ENCODE results near the gene DDX43.
"Not testable (repeated sequence)": the region's sequence is repeated elsewhere in the genome, so short reads cannot be mapped to it uniquely, and the experiment has no call there.

The DDX43 gene

DNA sequence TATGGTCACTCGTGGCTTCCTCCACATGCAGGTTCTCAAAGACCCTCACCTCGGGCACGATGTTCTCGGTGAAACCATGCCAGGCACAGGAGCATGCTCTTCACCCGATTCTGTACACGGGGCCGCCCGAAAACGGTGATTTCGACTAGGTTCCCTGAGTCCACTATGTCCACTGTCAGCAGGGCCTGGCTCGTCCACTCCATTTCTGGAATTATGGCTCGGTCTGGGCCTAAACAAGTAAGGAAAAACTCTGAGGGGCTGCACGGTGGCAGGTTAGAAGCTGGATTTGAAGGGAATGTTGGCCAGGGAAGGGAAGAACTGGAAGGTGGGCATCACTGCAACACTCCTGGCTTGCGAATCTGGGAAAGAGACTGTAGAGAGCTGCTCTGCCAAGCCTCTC, 25.5 kb upstream of the DDX43 start:
- no peak overlapping the region for H3K27ac Mint-ChIP-seq
- TF ChIP-seq, protein P1, sequence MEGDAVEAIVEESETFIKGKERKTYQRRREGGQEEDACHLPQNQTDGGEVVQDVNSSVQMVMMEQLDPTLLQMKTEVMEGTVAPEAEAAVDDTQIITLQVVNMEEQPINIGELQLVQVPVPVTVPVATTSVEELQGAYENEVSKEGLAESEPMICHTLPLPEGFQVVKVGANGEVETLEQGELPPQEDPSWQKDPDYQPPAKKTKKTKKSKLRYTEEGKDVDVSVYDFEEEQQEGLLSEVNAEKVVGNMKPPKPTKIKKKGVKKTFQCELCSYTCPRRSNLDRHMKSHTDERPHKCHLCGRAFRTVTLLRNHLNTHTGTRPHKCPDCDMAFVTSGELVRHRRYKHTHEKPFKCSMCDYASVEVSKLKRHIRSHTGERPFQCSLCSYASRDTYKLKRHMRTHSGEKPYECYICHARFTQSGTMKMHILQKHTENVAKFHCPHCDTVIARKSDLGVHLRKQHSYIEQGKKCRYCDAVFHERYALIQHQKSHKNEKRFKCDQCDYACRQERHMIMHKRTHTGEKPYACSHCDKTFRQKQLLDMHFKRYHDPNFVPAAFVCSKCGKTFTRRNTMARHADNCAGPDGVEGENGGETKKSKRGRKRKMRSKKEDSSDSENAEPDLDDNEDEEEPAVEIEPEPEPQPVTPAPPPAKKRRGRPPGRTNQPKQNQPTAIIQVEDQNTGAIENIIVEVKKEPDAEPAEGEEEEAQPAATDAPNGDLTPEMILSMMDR (IDR thresholded peaks at IDR 0.05): no peak
- DNase-seq: no peak
- H3K9me3 Mint-ChIP-seq: peaks cover 31% of the 10 kb centered on the region
- peaks cover 4% of the 10 kb centered on the region for H3K27me3 Mint-ChIP-seq (ENCODE audit: low read depth, poor library complexity)
- no peaks in the 10 kb centered on the region for H3K36me3 Mint-ChIP-seq (ENCODE audit: low read depth)
- H3K4me3 Mint-ChIP-seq: no peak overlapping the region
- no peaks in the 10 kb centered on the region for H3K4me1 Mint-ChIP-seq

DNA sequence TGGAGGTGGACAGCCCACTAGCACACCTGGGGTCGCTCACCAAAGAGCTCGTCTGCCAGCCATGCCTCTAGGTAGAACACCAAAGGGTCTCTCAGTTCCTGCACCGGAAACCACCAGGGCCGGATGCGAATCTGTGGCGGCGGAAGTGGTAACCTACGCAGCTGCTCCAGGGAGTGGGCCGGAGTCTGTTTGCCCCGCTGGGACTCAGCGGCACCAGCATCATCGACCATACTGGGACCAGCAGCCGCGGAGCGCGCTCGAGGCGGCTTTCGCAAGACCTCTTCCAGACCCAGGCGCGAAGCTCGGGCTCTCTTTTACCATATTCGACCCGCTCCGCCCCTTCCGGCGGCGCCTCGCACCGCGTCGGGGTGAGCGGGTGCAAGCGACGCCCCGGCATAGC, 25.1 kb upstream of the DDX43 start, which contains the start of gene OOEP:
Gene OOEP (minus strand): TSS at position 335 of the 400 bp plus-strand sequence. CDS start 105 bp downstream, at position 230.
- Mint-ChIP-seq H3K27me3 (ENCODE audit: low read depth, poor library complexity) (peaks cover 4% of the 10 kb centered on the region), H3K9me3 (peaks cover 31% of the 10 kb centered on the region), H3K27ac (no peak within 1 kb of the TSS), H3K4me1 (no peaks in the 10 kb centered on the region), H3K36me3 (ENCODE audit: low read depth) (no peaks in the 10 kb centered on the region), H3K4me3 (no peak within 1 kb of the TSS)
- no peak for DNase-seq
- TF ChIP-seq, protein P1 (IDR thresholded peaks at IDR 0.05): no peak

DNA sequence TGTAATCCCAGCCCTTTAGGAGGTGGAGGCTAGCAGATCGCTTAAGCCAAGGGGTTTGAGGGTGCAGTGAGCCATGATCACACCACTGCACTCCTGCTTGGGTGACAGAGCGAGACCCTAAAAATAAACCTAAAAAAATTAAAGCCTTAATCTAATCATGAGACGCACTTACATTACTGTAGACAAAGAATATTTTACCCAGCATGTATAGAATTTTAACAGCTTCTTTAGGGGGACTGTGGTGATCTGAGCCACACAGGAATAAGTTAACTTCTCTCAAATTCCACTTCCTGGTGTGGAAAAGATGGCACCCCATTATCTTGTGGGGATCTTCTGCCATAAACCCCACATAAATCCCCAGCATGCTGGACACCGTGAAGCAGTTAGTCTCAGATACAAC, 22.6 kb upstream of the DDX43 start:
- Mint-ChIP-seq H3K9me3 (peaks cover 27% of the 10 kb centered on the region), H3K36me3 (ENCODE audit: low read depth) (no peaks in the 10 kb centered on the region), H3K27me3 (ENCODE audit: low read depth, poor library complexity) (peaks cover 7% of the 10 kb centered on the region), H3K4me1 (peaks cover 3% of the 10 kb centered on the region), H3K4me3 (no peak overlapping the region), H3K27ac (no peak overlapping the region)
- TF ChIP-seq, protein P1 (IDR thresholded peaks at IDR 0.05): no peak
- DNase-seq: no peak

- no peaks in the 10 kb centered on the region for H3K36me3 Mint-ChIP-seq (ENCODE audit: low read depth)
- no peak overlapping the region for H3K27ac Mint-ChIP-seq
- H3K9me3 Mint-ChIP-seq: peaks cover 27% of the 10 kb centered on the region
- H3K4me1 Mint-ChIP-seq: peaks cover 8% of the 10 kb centered on the region
- no peak for DNase-seq
- TF ChIP-seq, protein P1 (IDR thresholded peaks at IDR 0.05): no peak
- no peak overlapping the region for H3K4me3 Mint-ChIP-seq
- peaks cover 7% of the 10 kb centered on the region for H3K27me3 Mint-ChIP-seq (ENCODE audit: low read depth, poor library complexity)
Measured at GRCh38 chr6:73372516-73372915, 22.1 kb upstream of the DDX43 start.

GRCh38 chr6:73375216-73375615, 19.4 kb upstream of the DDX43 start:
- DNase-seq: no peak
- H3K4me1 Mint-ChIP-seq: peaks cover 8% of the 10 kb centered on the region
- H3K36me3 Mint-ChIP-seq (ENCODE audit: low read depth): no peaks in the 10 kb centered on the region
- H3K27me3 Mint-ChIP-seq (ENCODE audit: low read depth, poor library complexity): peaks cover 4% of the 10 kb centered on the region
- H3K9me3 Mint-ChIP-seq: peaks cover 24% of the 10 kb centered on the region
- H3K27ac Mint-ChIP-seq: no peak overlapping the region
- TF ChIP-seq, protein P1 (IDR thresholded peaks at IDR 0.05): no peak
- no peak overlapping the region for H3K4me3 Mint-ChIP-seq

- H3K9me3 Mint-ChIP-seq: peaks cover 9% of the 10 kb centered on the region
- H3K27ac Mint-ChIP-seq: no peak overlapping the region
- H3K36me3 Mint-ChIP-seq (ENCODE audit: low read depth): no peaks in the 10 kb centered on the region
- H3K27me3 Mint-ChIP-seq (ENCODE audit: low read depth, poor library complexity): peaks cover 4% of the 10 kb centered on the region
- H3K4me1 Mint-ChIP-seq: peaks cover 8% of the 10 kb centered on the region
- H3K4me3 Mint-ChIP-seq: no peak overlapping the region
- TF ChIP-seq, protein P1 (IDR thresholded peaks at IDR 0.05): no peak
- no peak for DNase-seq
Measured at GRCh38 chr6:73377225-73377624, 17.4 kb upstream of the DDX43 start.

GRCh38 chr6:73381531-73381930, 13.1 kb upstream of the DDX43 start:
- not testable (repeated sequence) for H3K27ac Mint-ChIP-seq; H3K36me3 Mint-ChIP-seq (ENCODE audit: low read depth); H3K9me3 Mint-ChIP-seq; DNase-seq; H3K27me3 Mint-ChIP-seq (ENCODE audit: low read depth, poor library complexity); H3K4me3 Mint-ChIP-seq; H3K4me1 Mint-ChIP-seq
